Measurements from ENCODE around the gene DZIP1. TPM values are rescaled to one million over a fixed set of nuclear protein-coding genes. Genes with fewer than 3 reads are reported as not detected.

The DZIP1 gene
- polyA plus RNA-seq, 1 donor (not counting 4 experiments of a cell fraction or from before 2014, with no cell fraction given): 1.4 TPM

- no peak overlapping the region for H3K9ac ChIP-seq (ENCODE audit: control insufficient read depth, extremely low read depth, insufficient read depth, low read length)
- H3K79me2 ChIP-seq (ENCODE audit: control insufficient read depth, insufficient read depth, low read length): no peaks in the 10 kb centered on the region
- no peaks in the 10 kb centered on the region for H3K9me3 ChIP-seq (ENCODE audit: control insufficient read depth, low read depth, low read length)
- no peak for TF ChIP-seq EZH2 (IDR thresholded peaks at IDR 0.05; ENCODE audit: low read length)
- TF ChIP-seq CTCF (optimal IDR thresholded peaks at IDR 0.05 in 1 of 3, IDR thresholded peaks at IDR 0.05 in 1 of 3, conservative IDR thresholded peaks at IDR 0.05 in 1 of 3; ENCODE audit: extremely low read depth in 1 of 3, insufficient read depth in 2 of 3, low read length in 3 of 3): no peak
- H3K27me3 ChIP-seq (ENCODE audit: control insufficient read depth, extremely low read depth, insufficient read depth, low read length): peaks cover 11% of the 10 kb centered on the region
- H3K4me2 ChIP-seq (ENCODE audit: control insufficient read depth, extremely low read depth, insufficient read depth, low read depth, low read length): no peak overlapping the region
- FAIRE-seq (no peak), DNase-seq (ENCODE audit: low read depth, low spot score) (no peak)
- H3K9me1 ChIP-seq (ENCODE audit: control insufficient read depth, extremely low read depth, insufficient read depth, low read length): peaks cover 3% of the 10 kb centered on the region
- no peaks in the 10 kb centered on the region for H4K20me1 ChIP-seq (ENCODE audit: control insufficient read depth, extremely low read depth, insufficient read depth, low read length)
- H3K36me3 ChIP-seq (ENCODE audit: control insufficient read depth in 2 of 2, extremely low read depth in 1 of 2, insufficient read depth in 2 of 2, low read length in 2 of 2): no peaks in the 10 kb centered on the region
- H3K4me1 ChIP-seq (ENCODE audit: control insufficient read depth, extremely low read depth, insufficient read depth, low read length): peaks cover 9% of the 10 kb centered on the region
- dilution Hi-C loops (cut with MboI; ENCODE audit: extremely low pct_ligation_motif_present, low sequenced_read_pairs): no loop called here
- H2AFZ ChIP-seq (ENCODE audit: control insufficient read depth, low read length): no peak overlapping the region
- no peak overlapping the region for H3K27ac ChIP-seq (ENCODE audit: control insufficient read depth, insufficient read depth, low read length)
- no peak overlapping the region for H3K4me3 ChIP-seq (ENCODE audit: control insufficient read depth in 2 of 3, extremely low read depth in 1 of 3, insufficient read depth in 2 of 3, low read depth in 1 of 3, low read length in 3 of 3)
Measured at GRCh38 chr13:95604556-95604915, 40.0 kb downstream of the DZIP1 start.

GRCh38 chr13:95603887-95604555, 40.5 kb downstream of the DZIP1 start:
- dilution Hi-C loops (cut with MboI; ENCODE audit: extremely low pct_ligation_motif_present, low sequenced_read_pairs): no loop called here
- no peak overlapping the region for H2AFZ ChIP-seq (ENCODE audit: control insufficient read depth, low read length)
- no peaks in the 10 kb centered on the region for H3K36me3 ChIP-seq (ENCODE audit: control insufficient read depth in 2 of 2, extremely low read depth in 1 of 2, insufficient read depth in 2 of 2, low read length in 2 of 2)
- peaks cover 3% of the 10 kb centered on the region for H3K9me1 ChIP-seq (ENCODE audit: control insufficient read depth, extremely low read depth, insufficient read depth, low read length)
- DNase-seq (ENCODE audit: low read depth, low spot score) (no peak), FAIRE-seq (no peak)
- TF ChIP-seq EZH2 (IDR thresholded peaks at IDR 0.05; ENCODE audit: low read length) (no peak), CTCF (optimal IDR thresholded peaks at IDR 0.05 in 1 of 3, IDR thresholded peaks at IDR 0.05 in 1 of 3, conservative IDR thresholded peaks at IDR 0.05 in 1 of 3; ENCODE audit: extremely low read depth in 1 of 3, insufficient read depth in 2 of 3, low read length in 3 of 3) (no peak)
- no peak overlapping the region for H3K27ac ChIP-seq (ENCODE audit: control insufficient read depth, insufficient read depth, low read length)
- peaks cover 9% of the 10 kb centered on the region for H3K4me1 ChIP-seq (ENCODE audit: control insufficient read depth, extremely low read depth, insufficient read depth, low read length)
- no peaks in the 10 kb centered on the region for H3K79me2 ChIP-seq (ENCODE audit: control insufficient read depth, insufficient read depth, low read length)
- peaks cover 11% of the 10 kb centered on the region for H3K27me3 ChIP-seq (ENCODE audit: control insufficient read depth, extremely low read depth, insufficient read depth, low read length)
- H3K4me3 ChIP-seq (ENCODE audit: control insufficient read depth in 2 of 3, extremely low read depth in 1 of 3, insufficient read depth in 2 of 3, low read depth in 1 of 3, low read length in 3 of 3): no peak overlapping the region
- no peaks in the 10 kb centered on the region for H4K20me1 ChIP-seq (ENCODE audit: control insufficient read depth, extremely low read depth, insufficient read depth, low read length)
- H3K9me3 ChIP-seq (ENCODE audit: control insufficient read depth, low read depth, low read length): no peaks in the 10 kb centered on the region
- no peak overlapping the region for H3K9ac ChIP-seq (ENCODE audit: control insufficient read depth, extremely low read depth, insufficient read depth, low read length)
- peak overlapping the region; percentile 12 for H3K4me2 ChIP-seq (ENCODE audit: control insufficient read depth, extremely low read depth, insufficient read depth, low read depth, low read length)
